ENCODE data around the gene ADORA1.

ADORA1 gene

DNA sequence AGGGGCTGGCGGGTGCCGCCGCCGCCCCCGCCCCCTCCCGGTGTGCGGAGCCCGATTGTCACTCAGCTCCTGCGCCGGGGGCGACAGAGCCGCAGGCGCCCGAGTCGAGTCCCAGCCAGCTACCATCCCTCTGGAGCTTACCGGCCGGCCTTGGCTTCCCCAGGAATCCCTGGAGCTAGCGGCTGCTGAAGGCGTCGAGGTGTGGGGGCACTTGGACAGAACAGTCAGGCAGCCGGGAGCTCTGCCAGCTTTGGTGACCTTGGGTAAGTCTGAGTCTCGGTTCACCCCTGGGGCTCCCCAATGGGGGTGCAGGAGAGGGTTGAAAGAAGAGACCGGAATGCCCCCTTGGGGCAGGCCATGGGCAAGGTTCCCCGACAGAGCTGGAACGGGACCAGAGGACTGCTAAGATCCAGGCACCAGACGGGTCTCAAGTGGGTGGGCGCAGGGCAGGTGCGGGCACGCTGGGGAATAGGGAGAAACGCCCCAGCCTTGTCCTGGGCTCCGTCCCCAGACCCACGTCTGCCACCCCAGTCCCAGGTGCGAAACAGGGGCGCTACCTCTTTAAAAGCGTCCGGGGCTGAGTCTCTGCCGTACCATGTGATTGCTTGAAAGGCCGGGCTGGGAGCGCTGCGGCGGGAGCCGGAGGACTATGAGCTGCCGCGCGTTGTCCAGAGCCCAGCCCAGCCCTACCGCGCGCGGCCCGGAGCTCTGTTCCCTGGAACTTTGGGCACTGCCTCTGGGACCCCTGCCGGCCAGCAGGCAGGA is at the start of gene ADORA1:
Gene ADORA1 (plus strand): TSS at position 61 of the 765 bp plus-strand sequence. CDS start 1,116 bp downstream, outside the sequence.
- peak in 51 of 56 donors; percentile 39 to 89 (median 72) for DNase-seq

- DNase-seq: no peak
Measured at GRCh38 chr1:203077956-203078355, 49.6 kb upstream of the ADORA1 start.

DNA sequence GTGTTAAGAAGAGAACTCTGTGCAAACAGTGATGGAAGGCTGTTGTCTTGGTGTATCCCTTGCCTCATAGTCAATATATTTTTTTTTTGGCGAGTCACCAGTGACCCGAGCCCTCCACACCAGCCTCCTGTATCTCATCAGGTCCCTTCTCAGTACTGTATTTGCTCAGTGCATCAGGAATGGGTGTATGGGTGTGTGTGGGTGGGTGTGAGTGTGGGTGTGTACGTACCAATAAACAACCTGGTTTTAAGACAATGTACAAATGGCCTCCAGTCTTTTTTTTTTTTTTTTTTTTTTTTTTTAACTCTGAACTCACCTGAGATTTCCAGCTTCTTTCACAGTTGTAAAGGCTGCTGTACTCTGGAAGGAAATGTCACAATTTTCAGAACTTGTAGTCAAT is 49.0 kb upstream of the ADORA1 start:
- no peak for DNase-seq

DNA sequence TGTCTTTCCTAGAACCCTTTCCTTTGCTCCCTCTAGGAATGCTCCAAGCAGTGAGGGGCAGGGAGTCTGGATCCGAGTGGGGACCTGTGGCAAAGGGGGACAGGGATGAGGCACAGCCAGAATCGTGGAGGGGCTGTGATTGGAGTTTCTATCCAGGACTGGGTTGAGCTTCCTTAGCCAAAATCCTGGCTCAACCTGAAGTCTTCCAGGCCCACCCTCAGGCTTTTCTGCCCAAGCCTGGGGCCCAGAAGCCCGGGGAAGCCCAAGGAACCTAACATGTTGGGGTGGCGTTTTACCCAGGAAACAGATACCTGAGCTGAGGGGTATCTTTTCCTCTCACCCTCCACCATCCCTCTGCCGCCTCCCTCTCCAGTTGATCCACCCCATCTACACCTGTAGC is 47.1 kb upstream of the ADORA1 start:
- no peak for DNase-seq

DNA sequence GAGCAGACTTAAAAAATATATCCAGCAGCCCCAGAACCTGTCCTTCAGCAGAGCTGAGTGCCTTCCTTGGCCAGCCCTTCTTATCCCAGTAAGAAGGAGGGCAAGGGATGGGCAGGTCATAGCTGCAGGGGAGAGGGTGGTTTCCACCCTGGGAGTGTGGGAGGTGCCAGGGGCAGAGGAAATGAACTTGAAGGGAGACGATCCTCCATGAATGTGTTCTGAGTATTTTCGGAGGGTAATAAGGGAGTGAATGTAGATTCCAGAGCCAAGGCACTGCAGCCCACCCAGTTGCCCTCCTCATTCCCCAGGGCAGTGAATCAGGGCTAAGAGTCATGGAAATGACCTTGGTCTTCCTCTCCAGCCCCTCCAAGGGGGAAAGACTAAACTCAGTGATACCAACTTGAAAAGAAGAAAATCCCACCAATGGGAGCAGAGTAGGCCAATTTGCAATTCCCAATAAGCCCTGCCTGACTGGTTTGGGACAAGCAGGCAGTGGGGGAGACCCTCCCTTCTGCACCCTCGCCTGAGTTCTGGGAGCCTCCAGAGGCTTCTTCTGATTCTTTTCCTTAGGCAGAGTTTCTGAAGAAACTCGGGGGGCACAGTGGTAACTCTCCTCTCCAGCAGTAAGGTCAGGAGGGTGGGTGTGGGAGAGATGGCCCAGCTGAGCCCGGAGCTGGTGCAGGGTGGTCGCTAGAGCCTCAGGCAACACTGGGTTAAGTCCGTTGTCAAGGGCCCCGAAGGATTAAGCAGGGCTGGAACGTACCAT is 45.9 kb upstream of the ADORA1 start:
- no peak for DNase-seq

- no peak for DNase-seq
Measured at GRCh38 chr1:203082231-203082505, 45.4 kb upstream of the ADORA1 start.

GRCh38 chr1:203082571-203083462 is 44.7 kb upstream of the ADORA1 start:
- DNase-seq: no peak

GRCh38 chr1:203083463-203083921 is 44.0 kb upstream of the ADORA1 start:
- DNase-seq: no peak

GRCh38 chr1:203084588-203085527 is 42.7 kb upstream of the ADORA1 start:
- DNase-seq: no peak

GRCh38 chr1:203085528-203086406 is 41.8 kb upstream of the ADORA1 start, which contains the start of gene MYOG:
TSS of gene MYOG (minus strand) at chr1:203086012. CDS start at chr1:203085961, 51 bp downstream.
- DNase-seq: no peak

DNA sequence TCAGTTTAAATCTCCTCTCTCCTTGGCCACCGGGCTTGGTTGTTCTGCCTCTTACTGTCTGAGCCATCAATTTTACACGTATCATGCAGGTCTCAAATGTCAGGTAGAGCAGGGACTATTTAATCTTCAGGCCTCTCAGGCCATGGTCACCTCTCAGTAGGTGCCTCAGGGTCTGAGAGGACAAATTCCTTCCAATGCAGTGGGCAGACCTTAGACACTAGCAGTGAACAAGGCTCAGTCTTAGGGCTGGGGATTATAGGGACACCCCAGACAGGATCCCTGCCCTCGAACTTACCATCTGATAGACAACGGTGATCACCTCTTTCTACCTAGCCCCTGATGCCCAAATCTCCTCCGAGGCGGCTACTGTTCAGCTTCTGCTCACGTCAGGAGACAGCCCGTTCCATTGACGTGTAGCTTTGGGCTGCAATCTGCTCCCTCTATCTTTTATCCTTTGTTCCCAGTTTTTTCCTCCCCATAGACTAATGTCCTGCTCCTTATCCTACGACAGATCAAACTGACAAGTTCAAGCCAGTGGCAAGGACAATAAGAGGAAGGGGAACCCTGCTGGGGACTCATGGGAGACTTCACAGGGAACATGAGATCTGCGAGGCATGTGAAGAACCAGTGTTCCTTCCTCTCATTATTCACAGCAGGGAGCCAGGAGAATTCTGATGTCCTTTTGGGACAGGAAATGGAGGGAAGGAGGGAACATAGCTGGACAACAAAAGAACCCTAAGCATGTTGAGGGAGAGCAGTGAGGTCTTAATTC is 40.3 kb upstream of the ADORA1 start:
- DNase-seq: no peak

DNA sequence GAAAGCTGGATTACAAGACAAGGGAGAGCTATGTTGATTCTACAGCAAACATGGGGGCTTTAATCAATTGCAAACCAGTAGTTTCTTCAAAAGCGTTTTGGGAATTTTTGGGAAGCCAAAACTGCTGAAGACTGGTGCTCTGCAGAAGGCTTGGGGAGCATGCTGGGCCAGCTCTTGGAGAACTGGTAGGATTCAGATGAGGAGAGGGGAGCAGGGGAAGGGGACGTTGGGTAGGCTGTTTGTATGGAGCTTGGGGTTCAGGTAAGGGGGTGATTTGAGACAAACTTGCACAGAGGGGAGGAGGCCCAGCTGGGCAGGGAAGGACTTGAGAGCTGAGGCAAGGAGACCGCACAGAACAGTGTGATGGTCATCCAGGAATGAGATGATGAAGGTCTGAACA is 39.1 kb upstream of the ADORA1 start:
- no peak for DNase-seq

DNA sequence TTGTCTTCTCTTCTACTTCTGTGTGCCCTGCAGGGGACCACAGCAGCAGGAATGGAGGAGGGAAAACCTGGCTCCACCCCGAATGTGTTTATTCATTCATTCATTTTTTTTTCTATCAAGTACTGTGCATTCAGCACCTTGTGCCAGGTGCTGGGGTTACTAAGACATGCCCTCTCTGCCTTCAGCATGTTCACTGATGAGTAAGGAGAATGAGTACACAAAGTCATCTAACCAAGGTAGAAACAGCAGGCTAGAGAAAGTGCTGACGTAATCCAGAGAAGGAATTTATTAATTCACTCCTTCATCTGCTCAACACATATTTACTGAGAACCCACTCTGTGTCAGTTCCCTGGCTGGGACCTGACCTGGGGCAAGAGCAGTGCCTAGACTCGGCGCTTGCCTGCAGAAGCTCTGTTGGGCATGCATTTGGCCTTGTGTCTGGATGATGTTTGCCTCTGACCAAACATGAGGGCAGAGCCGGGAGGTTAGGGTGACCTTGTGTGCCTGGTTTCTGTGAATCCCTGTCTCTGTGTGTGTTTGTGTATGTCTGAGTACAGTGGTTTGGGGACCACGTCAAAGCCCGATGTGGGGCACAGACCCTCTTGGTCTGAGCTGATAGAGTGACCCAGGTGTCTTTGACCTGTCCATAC is 38.4 kb upstream of the ADORA1 start:
- no peak for DNase-seq

- peak in 2 of 56 donors; percentile 17 to 38 for DNase-seq
Measured at GRCh38 chr1:203089651-203090045, 37.9 kb upstream of the ADORA1 start.

DNA sequence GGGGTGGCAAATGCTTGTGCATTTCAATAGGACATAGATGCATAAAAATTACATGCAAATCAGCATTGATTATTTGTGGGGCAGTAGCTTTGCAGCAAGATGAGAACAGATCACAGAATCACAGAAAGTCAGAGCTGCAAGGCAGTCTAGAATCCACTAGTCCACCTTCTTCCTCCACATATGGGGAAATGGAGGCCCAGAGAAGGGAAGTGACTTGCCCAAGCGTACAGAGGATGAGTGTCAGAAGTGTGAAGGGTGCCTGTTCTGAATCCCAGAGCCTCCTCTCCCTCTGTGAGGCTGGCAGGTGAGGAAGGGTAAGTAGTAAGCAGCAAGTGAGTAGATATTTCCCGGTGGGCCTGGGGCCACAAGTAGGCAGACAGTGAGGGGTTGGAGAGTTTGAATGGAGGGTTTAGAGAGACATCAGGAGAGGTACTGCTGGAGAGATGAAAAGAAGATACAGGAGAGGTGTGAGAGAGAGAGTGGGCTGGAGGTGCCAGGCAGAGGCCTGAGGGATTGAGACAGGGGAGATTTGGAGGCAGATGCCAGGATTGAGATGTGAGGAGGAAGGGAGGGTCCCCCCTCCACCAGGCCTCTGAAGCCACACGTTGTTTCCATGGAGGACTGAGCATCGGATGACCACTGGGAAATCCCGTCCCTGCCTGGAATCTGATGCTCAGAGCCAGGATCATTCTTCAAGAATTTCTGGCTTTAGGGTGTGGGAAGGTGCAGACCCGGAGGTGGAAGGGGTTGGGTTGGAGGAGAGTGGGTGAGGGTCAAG is 36.9 kb upstream of the ADORA1 start:
- no peak for DNase-seq

GRCh38 chr1:203091199-203091477 is 36.4 kb upstream of the ADORA1 start:
- no peak for DNase-seq

DNA sequence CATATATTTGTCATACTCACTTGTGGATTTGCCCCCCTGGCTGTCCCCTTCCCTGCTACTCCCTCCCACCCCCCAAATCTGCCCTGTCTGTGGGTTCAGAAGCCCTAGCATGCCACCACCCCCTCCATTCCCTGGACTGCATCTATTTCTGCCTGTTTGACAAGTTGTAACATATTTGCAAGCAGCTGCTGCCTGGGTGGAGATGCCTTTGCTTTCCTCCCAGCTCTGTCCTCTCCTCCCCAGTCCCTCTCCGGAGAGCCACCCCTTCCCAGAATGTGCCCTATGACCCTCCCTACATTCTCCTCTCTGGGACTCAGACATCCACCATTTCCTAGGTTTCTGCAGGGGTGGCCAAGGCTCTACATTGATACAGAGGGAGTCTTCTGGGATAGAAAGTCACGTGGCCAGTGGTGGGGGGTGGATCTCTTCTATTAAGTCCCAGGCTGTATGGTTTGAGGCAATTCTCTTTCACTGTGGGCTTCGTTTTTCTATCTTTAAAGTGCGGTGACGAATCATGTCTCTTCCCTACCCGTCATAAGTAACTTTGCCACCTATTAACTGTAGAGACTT is 35.7 kb upstream of the ADORA1 start:
- DNase-seq: no peak
